Activated T-cell treated with anti-CD3 and anti-CD28 coated beads, Interleukin-2, amount 50 U/mL, for 24 hours (primary cell): Measurements from ENCODE around the gene MOXD1.

Source experiments
- DNase-seq: peaks from one replicate; pipeline ENCODE4 v3.0.0-alpha.2; 2020
- H3K27ac Mint-ChIP-seq: 2 replicates; pipeline ENCODE4 v1.8.0; 2020; ENCODE audit warnings: mild to moderate bottlenecking, mixed read lengths
- H3K27me3 Mint-ChIP-seq: 2 replicates; pipeline ENCODE4 v1.8.0; 2020; ENCODE audit warnings: mixed read lengths
- H3K36me3 Mint-ChIP-seq: 2 replicates; pipeline ENCODE4 v1.8.0; 2020; ENCODE audit warnings: low read depth, mixed read lengths
- H3K4me1 Mint-ChIP-seq: 2 replicates; pipeline ENCODE4 v1.8.0; 2020; ENCODE audit warnings: low read depth, mixed read lengths
- H3K4me3 Mint-ChIP-seq: 2 replicates; pipeline ENCODE4 v1.8.0; 2020; ENCODE audit warnings: mild to moderate bottlenecking, moderate library complexity, mixed read lengths
- H3K9me3 Mint-ChIP-seq: 2 replicates; pipeline ENCODE4 v1.8.0; 2020; ENCODE audit warnings: mixed read lengths

The MOXD1 gene

GRCh38 chr6:132400883-132401617 is at the start of gene MOXD1:
MOXD1 (minus strand) TSS chr6:132401475; CDS start chr6:132401426, 49 bp downstream.
- Mint-ChIP-seq H3K36me3 (no peaks in the 10 kb centered on the region), H3K27me3 (peaks cover 76% of the 10 kb centered on the region), H3K9me3 (peaks cover 3% of the 10 kb centered on the region), H3K27ac (no peak within 1 kb of the TSS), H3K4me3 (peak within 1 kb of the TSS; percentile 46), H3K4me1 (peaks cover 24% of the 10 kb centered on the region)
- no peak for DNase-seq

GRCh38 chr6:132446855-132447241 is 45.6 kb upstream of the MOXD1 start:
- Mint-ChIP-seq H3K9me3 (peaks cover 10% of the 10 kb centered on the region), H3K4me3 (no peak overlapping the region), H3K4me1 (no peaks in the 10 kb centered on the region), H3K27me3 (no peaks in the 10 kb centered on the region), H3K36me3 (peaks cover 17% of the 10 kb centered on the region), H3K27ac (no peak overlapping the region)
- DNase-seq: no peak

- no peak overlapping the region for H3K4me3 Mint-ChIP-seq
- peaks cover 11% of the 10 kb centered on the region for H3K36me3 Mint-ChIP-seq
- DNase-seq: no peak
- H3K27me3 Mint-ChIP-seq: no peaks in the 10 kb centered on the region
- H3K27ac Mint-ChIP-seq: no peak overlapping the region
- peaks cover 14% of the 10 kb centered on the region for H3K9me3 Mint-ChIP-seq
- H3K4me1 Mint-ChIP-seq: no peaks in the 10 kb centered on the region
Observed at GRCh38 chr6:132446141-132446854, 45.0 kb upstream of the MOXD1 start.

- Mint-ChIP-seq H3K4me1 (no peaks in the 10 kb centered on the region), H3K4me3 (no peak overlapping the region), H3K27me3 (no peaks in the 10 kb centered on the region), H3K27ac (no peak overlapping the region), H3K9me3 (peaks cover 21% of the 10 kb centered on the region), H3K36me3 (peaks cover 3% of the 10 kb centered on the region)
- DNase-seq: no peak
Observed at GRCh38 chr6:132445201-132445951, 44.1 kb upstream of the MOXD1 start.

- Mint-ChIP-seq H3K36me3 (no peaks in the 10 kb centered on the region), H3K27me3 (no peaks in the 10 kb centered on the region), H3K9me3 (peaks cover 27% of the 10 kb centered on the region), H3K27ac (no peak overlapping the region), H3K4me3 (no peak overlapping the region), H3K4me1 (no peaks in the 10 kb centered on the region)
- DNase-seq: no peak
Observed at GRCh38 chr6:132443206-132443605, 41.9 kb upstream of the MOXD1 start.

GRCh38 chr6:132430110-132430509 is 28.8 kb upstream of the MOXD1 start:
- no peak for DNase-seq
- H3K27me3 Mint-ChIP-seq: peaks cover 50% of the 10 kb centered on the region
- no peak overlapping the region for H3K4me3 Mint-ChIP-seq
- H3K27ac Mint-ChIP-seq: no peak overlapping the region
- H3K36me3 Mint-ChIP-seq: no peaks in the 10 kb centered on the region
- H3K9me3 Mint-ChIP-seq: no peaks in the 10 kb centered on the region
- no peaks in the 10 kb centered on the region for H3K4me1 Mint-ChIP-seq

GRCh38 chr6:132425176-132425575 is 23.9 kb upstream of the MOXD1 start:
- H3K27ac Mint-ChIP-seq: no peak overlapping the region
- peaks cover 11% of the 10 kb centered on the region for H3K9me3 Mint-ChIP-seq
- H3K27me3 Mint-ChIP-seq: peaks cover 22% of the 10 kb centered on the region

GRCh38 chr6:132423839-132424238 is 22.6 kb upstream of the MOXD1 start:
- no peak for DNase-seq
- Mint-ChIP-seq H3K27ac (no peak overlapping the region), H3K36me3 (no peaks in the 10 kb centered on the region), H3K4me1 (no peaks in the 10 kb centered on the region), H3K4me3 (no peak overlapping the region), H3K9me3 (peaks cover 11% of the 10 kb centered on the region), H3K27me3 (peaks cover 19% of the 10 kb centered on the region)

More at GRCh38 chr6:132425176-132425575, 23.9 kb upstream of the MOXD1 start:
- DNase-seq: no peak
- H3K4me1 Mint-ChIP-seq: no peaks in the 10 kb centered on the region
- no peaks in the 10 kb centered on the region for H3K36me3 Mint-ChIP-seq
- H3K4me3 Mint-ChIP-seq: no peak overlapping the region

- Mint-ChIP-seq H3K36me3 (no peaks in the 10 kb centered on the region), H3K9me3 (peaks cover 11% of the 10 kb centered on the region), H3K27ac (no peak overlapping the region), H3K4me1 (no peaks in the 10 kb centered on the region), H3K27me3 (peaks cover 13% of the 10 kb centered on the region), H3K4me3 (no peak overlapping the region)
- no peak for DNase-seq
Observed at GRCh38 chr6:132418235-132418965, 17.1 kb upstream of the MOXD1 start.

- peaks cover 37% of the 10 kb centered on the region for H3K27me3 Mint-ChIP-seq
- H3K4me1 Mint-ChIP-seq: no peaks in the 10 kb centered on the region
- H3K4me3 Mint-ChIP-seq: no peak overlapping the region
- no peak for DNase-seq
- H3K27ac Mint-ChIP-seq: no peak overlapping the region
- H3K36me3 Mint-ChIP-seq: no peaks in the 10 kb centered on the region
- no peaks in the 10 kb centered on the region for H3K9me3 Mint-ChIP-seq
Observed at GRCh38 chr6:132414761-132415160, 13.5 kb upstream of the MOXD1 start.

- DNase-seq: no peak
- no peaks in the 10 kb centered on the region for H3K9me3 Mint-ChIP-seq
- no peak overlapping the region for H3K4me3 Mint-ChIP-seq
- H3K27ac Mint-ChIP-seq: no peak overlapping the region
- no peaks in the 10 kb centered on the region for H3K4me1 Mint-ChIP-seq
- H3K27me3 Mint-ChIP-seq: peaks cover 37% of the 10 kb centered on the region
- H3K36me3 Mint-ChIP-seq: no peaks in the 10 kb centered on the region
Observed at GRCh38 chr6:132414322-132414721, 13.0 kb upstream of the MOXD1 start.

GRCh38 chr6:132413499-132413802 is 12.2 kb upstream of the MOXD1 start:
- H3K36me3 Mint-ChIP-seq: no peaks in the 10 kb centered on the region
- H3K9me3 Mint-ChIP-seq: no peaks in the 10 kb centered on the region
- DNase-seq: no peak
- no peaks in the 10 kb centered on the region for H3K4me1 Mint-ChIP-seq
- H3K27ac Mint-ChIP-seq: no peak overlapping the region
- H3K27me3 Mint-ChIP-seq: peaks cover 42% of the 10 kb centered on the region
- no peak overlapping the region for H3K4me3 Mint-ChIP-seq

GRCh38 chr6:132412656-132413498 is 11.6 kb upstream of the MOXD1 start:
- DNase-seq: no peak
- H3K4me1 Mint-ChIP-seq: no peaks in the 10 kb centered on the region
- peaks cover 47% of the 10 kb centered on the region for H3K27me3 Mint-ChIP-seq
- no peaks in the 10 kb centered on the region for H3K9me3 Mint-ChIP-seq
- H3K36me3 Mint-ChIP-seq: no peaks in the 10 kb centered on the region
- no peak overlapping the region for H3K4me3 Mint-ChIP-seq
- H3K27ac Mint-ChIP-seq: no peak overlapping the region

- no peaks in the 10 kb centered on the region for H3K9me3 Mint-ChIP-seq
- no peaks in the 10 kb centered on the region for H3K4me1 Mint-ChIP-seq
- no peaks in the 10 kb centered on the region for H3K36me3 Mint-ChIP-seq
- no peak overlapping the region for H3K4me3 Mint-ChIP-seq
- no peak overlapping the region for H3K27ac Mint-ChIP-seq
- H3K27me3 Mint-ChIP-seq: peaks cover 58% of the 10 kb centered on the region
- no peak for DNase-seq
Observed at GRCh38 chr6:132411296-132411695, 10.0 kb upstream of the MOXD1 start.
